ENCODE measurements around the gene SCN9A.

SCN9A gene

DNA sequence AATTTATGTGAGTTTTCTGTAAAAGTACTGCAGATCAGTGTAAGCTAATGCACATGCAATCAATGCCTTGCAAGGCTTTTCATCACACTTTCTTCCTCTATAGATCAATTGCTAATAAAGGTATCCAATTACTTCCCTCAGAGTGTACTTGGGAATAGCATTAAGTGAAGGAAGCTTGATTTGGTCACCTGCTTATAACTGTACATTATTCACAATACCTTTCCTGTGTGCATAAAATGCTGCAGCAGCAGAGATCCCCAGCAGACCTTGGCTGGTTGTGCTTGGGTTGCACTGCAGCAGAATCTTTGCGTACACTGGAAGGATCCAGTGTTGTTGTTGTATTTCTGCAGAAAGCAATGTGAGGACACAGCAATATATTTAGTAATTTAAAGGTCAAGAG lies 18.5 kb upstream of the SCN9A start:
- Histone ChIP-seq H3K79me1 (ENCODE audit: low read depth, low read length) (no peaks in the 10 kb centered on the region), H3K4me1 (ENCODE audit: control insufficient read depth in 2 of 2, insufficient read depth in 1 of 2, low read depth in 1 of 2, low read length in 2 of 2) (no peaks in the 10 kb centered on the region), H2AK5ac (ENCODE audit: low read depth, low read length) (no peak overlapping the region), H3K4ac (ENCODE audit: low read length) (no peak overlapping the region), H3K23ac (ENCODE audit: low read depth, low read length, poor library complexity) (no peak overlapping the region), H2BK120ac (ENCODE audit: low read depth, low read length) (no peak overlapping the region), H3K36me3 (replicated peaks in 1 of 2; ENCODE audit: control insufficient read depth in 2 of 2, insufficient read depth in 2 of 2, low read length in 2 of 2) (no peaks in the 10 kb centered on the region), H3K14ac (ENCODE audit: low read length) (no peak overlapping the region), H3K4me2 (ENCODE audit: insufficient read depth, low read length, poor library complexity, severe bottlenecking) (no peak overlapping the region), H3K9ac (ENCODE audit: low read depth, low read length, poor library complexity) (no peak overlapping the region), H4K8ac (ENCODE audit: low read depth, low read length) (no peak overlapping the region), H2BK5ac (ENCODE audit: low read length) (no peak overlapping the region), H4K91ac (ENCODE audit: low read depth, low read length, poor library complexity) (no peak overlapping the region), H3K27me3 (ENCODE audit: control insufficient read depth in 3 of 3, insufficient read depth in 3 of 3, low read depth in 1 of 3, low read length in 3 of 3) (no peaks in the 10 kb centered on the region), H2AFZ (ENCODE audit: low read length) (no peak overlapping the region), H3K4me3 (ENCODE audit: low read length in 2 of 2) (no peak overlapping the region), H3K18ac (ENCODE audit: low read length) (no peak overlapping the region), H3K27ac (replicated peaks; ENCODE audit: low read length) (no peak overlapping the region), H3K9me3 (replicated peaks in 1 of 2; ENCODE audit: control insufficient read depth in 2 of 2, insufficient read depth in 1 of 2, low read depth in 1 of 2, low read length in 2 of 2) (no peaks in the 10 kb centered on the region), H2BK15ac (ENCODE audit: low read length) (no peak overlapping the region), H2BK12ac (ENCODE audit: low read length) (no peak overlapping the region)
- DNase-seq (ENCODE audit: low spot score) = no peak
- WGBS, 2 donors (ENCODE audit: extremely low coverage in 2 of 2, insufficient read length in 2 of 2, insufficient replicate concordance in 1 of 2) = no CpG with 5 or more reads among the region's 1 CpG

DNA sequence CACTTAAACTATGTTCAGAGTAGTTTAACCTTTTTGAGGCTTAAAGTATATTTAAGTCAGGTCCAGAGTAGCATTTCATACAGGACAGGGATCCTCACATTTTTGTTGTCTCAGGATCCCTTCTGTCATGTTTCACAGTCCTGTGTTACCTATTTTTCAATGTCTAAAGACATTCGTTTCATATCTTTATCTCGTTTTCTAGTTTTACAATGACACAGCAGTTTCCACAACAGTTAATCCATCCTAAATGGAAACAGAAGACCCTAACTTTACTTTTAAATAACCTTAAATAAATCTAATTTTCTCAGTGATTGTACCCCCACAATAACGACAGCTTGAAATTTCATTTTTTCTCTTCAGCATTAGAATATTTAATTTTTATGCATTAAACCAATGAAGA lies 17.3 kb upstream of the SCN9A start:
- Histone ChIP-seq H3K4me3 (ENCODE audit: low read length in 2 of 2) (no peak overlapping the region), H2BK120ac (ENCODE audit: low read depth, low read length) (no peak overlapping the region), H3K9ac (ENCODE audit: low read depth, low read length, poor library complexity) (no peak overlapping the region), H2AK5ac (ENCODE audit: low read depth, low read length) (no peak overlapping the region), H3K36me3 (replicated peaks in 1 of 2; ENCODE audit: control insufficient read depth in 2 of 2, insufficient read depth in 2 of 2, low read length in 2 of 2) (no peaks in the 10 kb centered on the region), H3K14ac (ENCODE audit: low read length) (no peak overlapping the region), H3K4ac (ENCODE audit: low read length) (no peak overlapping the region), H4K91ac (ENCODE audit: low read depth, low read length, poor library complexity) (no peak overlapping the region), H3K23ac (ENCODE audit: low read depth, low read length, poor library complexity) (no peak overlapping the region), H3K4me2 (ENCODE audit: insufficient read depth, low read length, poor library complexity, severe bottlenecking) (no peak overlapping the region), H3K9me3 (replicated peaks in 1 of 2; ENCODE audit: control insufficient read depth in 2 of 2, insufficient read depth in 1 of 2, low read depth in 1 of 2, low read length in 2 of 2) (no peaks in the 10 kb centered on the region), H3K79me1 (ENCODE audit: low read depth, low read length) (no peaks in the 10 kb centered on the region), H2BK5ac (ENCODE audit: low read length) (no peak overlapping the region), H3K4me1 (ENCODE audit: control insufficient read depth in 2 of 2, insufficient read depth in 1 of 2, low read depth in 1 of 2, low read length in 2 of 2) (peaks cover 0 to 2% of the 10 kb centered on the region in 2 donors), H3K18ac (ENCODE audit: low read length) (no peak overlapping the region), H2BK15ac (ENCODE audit: low read length) (no peak overlapping the region), H3K27ac (replicated peaks; ENCODE audit: low read length) (no peak overlapping the region), H3K27me3 (ENCODE audit: control insufficient read depth in 3 of 3, insufficient read depth in 3 of 3, low read depth in 1 of 3, low read length in 3 of 3) (no peaks in the 10 kb centered on the region), H2BK12ac (ENCODE audit: low read length) (no peak overlapping the region), H4K8ac (ENCODE audit: low read depth, low read length) (no peak overlapping the region), H2AFZ (ENCODE audit: low read length) (no peak overlapping the region)
- 100% methylated on average over 1 of the region's 3 CpGs; no CpG with 5 or more reads in 1 of the 2 donors for WGBS, 2 donors (ENCODE audit: extremely low coverage in 2 of 2, insufficient read length in 2 of 2, insufficient replicate concordance in 1 of 2)
- DNase-seq (ENCODE audit: low spot score) = no peak

DNA sequence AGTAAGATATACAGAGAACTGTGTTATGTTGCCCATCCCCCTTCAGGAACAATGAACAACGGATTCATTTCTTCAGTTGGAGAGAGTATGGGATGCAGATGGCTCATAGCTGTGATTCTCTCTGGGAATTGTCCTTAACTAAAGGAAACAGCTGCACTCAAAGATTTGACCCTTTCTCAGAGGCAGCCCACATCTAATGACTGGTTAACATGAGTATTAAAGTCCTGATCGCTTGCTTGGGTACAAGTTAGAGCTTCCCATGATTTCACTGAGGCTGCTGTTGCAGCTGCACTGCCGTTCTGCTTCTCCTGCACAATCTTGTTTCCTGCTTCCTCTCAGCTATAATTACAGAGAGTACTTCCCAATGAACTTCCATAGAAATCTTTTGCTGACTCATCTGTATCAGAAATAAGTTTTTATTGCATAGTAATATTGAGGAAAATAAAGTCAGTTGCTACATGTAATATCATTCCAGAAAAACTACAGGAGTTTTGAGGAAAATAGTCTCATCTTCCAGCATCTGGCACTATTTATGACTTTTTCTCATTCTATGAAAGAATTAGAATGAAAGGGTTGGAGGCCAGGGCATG lies 12.8 kb upstream of the SCN9A start:
- no peak overlapping the region for H4K91ac ChIP-seq (ENCODE audit: low read depth, low read length, poor library complexity)
- no peak overlapping the region for H3K14ac ChIP-seq (ENCODE audit: low read length)
- H3K18ac ChIP-seq (ENCODE audit: low read length) = no peak overlapping the region
- no peak overlapping the region for H2AK5ac ChIP-seq (ENCODE audit: low read depth, low read length)
- no peak overlapping the region for H3K23ac ChIP-seq (ENCODE audit: low read depth, low read length, poor library complexity)
- H3K4me3 ChIP-seq (ENCODE audit: low read length in 2 of 2) = no peak overlapping the region
- H2BK5ac ChIP-seq (ENCODE audit: low read length) = no peak overlapping the region
- no peak overlapping the region for H3K4me2 ChIP-seq (ENCODE audit: insufficient read depth, low read length, poor library complexity, severe bottlenecking)
- no peak overlapping the region for H2BK12ac ChIP-seq (ENCODE audit: low read length)
- no peaks in the 10 kb centered on the region for H3K9me3 ChIP-seq (replicated peaks in 1 of 2; ENCODE audit: control insufficient read depth in 2 of 2, insufficient read depth in 1 of 2, low read depth in 1 of 2, low read length in 2 of 2)
- no CpG with 5 or more reads among the region's 3 CpGs for WGBS, 2 donors (ENCODE audit: extremely low coverage in 2 of 2, insufficient read length in 2 of 2, insufficient replicate concordance in 1 of 2)
- H3K4ac ChIP-seq (ENCODE audit: low read length) = no peak overlapping the region
- no peak overlapping the region for H2BK15ac ChIP-seq (ENCODE audit: low read length)
- no peak for DNase-seq (ENCODE audit: low spot score)
- H3K4me1 ChIP-seq (ENCODE audit: control insufficient read depth in 2 of 2, insufficient read depth in 1 of 2, low read depth in 1 of 2, low read length in 2 of 2) = peaks cover 0 to 2% of the 10 kb centered on the region in 2 donors
- no peaks in the 10 kb centered on the region for H3K79me1 ChIP-seq (ENCODE audit: low read depth, low read length)
- H3K36me3 ChIP-seq (replicated peaks in 1 of 2; ENCODE audit: control insufficient read depth in 2 of 2, insufficient read depth in 2 of 2, low read length in 2 of 2) = no peaks in the 10 kb centered on the region
- H3K27ac ChIP-seq (replicated peaks; ENCODE audit: low read length) = no peak overlapping the region
- no peak overlapping the region for H3K9ac ChIP-seq (ENCODE audit: low read depth, low read length, poor library complexity)
- peak overlapping the region; percentile 81 for H2AFZ ChIP-seq (ENCODE audit: low read length)
- no peaks in the 10 kb centered on the region for H3K27me3 ChIP-seq (ENCODE audit: control insufficient read depth in 3 of 3, insufficient read depth in 3 of 3, low read depth in 1 of 3, low read length in 3 of 3)
- no peak overlapping the region for H4K8ac ChIP-seq (ENCODE audit: low read depth, low read length)
- no peak overlapping the region for H2BK120ac ChIP-seq (ENCODE audit: low read depth, low read length)

DNA sequence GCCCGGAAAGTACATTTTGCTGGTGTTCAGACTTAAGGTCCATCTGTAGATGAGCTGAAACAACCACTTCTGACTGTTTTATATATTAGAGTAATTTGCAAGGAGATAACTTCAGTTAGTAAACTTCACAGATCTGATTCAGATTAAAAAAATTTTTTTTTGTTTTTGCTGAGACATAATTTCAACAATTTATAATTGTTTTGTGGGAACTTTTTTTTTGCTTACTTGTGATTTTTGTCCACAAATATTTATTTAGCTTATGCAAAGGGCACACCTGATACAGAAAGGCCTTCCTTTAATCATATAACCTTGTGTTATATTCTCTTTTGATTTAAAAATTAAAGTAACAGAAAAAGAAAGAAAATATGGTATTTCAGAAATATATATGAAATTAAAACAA lies 9.6 kb upstream of the SCN9A start:
- WGBS, 2 donors (ENCODE audit: extremely low coverage in 2 of 2, insufficient read length in 2 of 2, insufficient replicate concordance in 1 of 2) = no CpG with 5 or more reads among the region's 1 CpG
- Histone ChIP-seq H3K27ac (replicated peaks; ENCODE audit: low read length) (no peak overlapping the region), H3K27me3 (ENCODE audit: control insufficient read depth in 3 of 3, insufficient read depth in 3 of 3, low read depth in 1 of 3, low read length in 3 of 3) (no peaks in the 10 kb centered on the region), H2AK5ac (ENCODE audit: low read depth, low read length) (no peak overlapping the region), H4K91ac (ENCODE audit: low read depth, low read length, poor library complexity) (no peak overlapping the region), H2AFZ (ENCODE audit: low read length) (no peak overlapping the region), H3K79me1 (ENCODE audit: low read depth, low read length) (no peaks in the 10 kb centered on the region), H2BK15ac (ENCODE audit: low read length) (no peak overlapping the region), H3K9me3 (replicated peaks in 1 of 2; ENCODE audit: control insufficient read depth in 2 of 2, insufficient read depth in 1 of 2, low read depth in 1 of 2, low read length in 2 of 2) (no peaks in the 10 kb centered on the region), H2BK5ac (ENCODE audit: low read length) (no peak overlapping the region), H3K4ac (ENCODE audit: low read length) (no peak overlapping the region), H3K9ac (ENCODE audit: low read depth, low read length, poor library complexity) (no peak overlapping the region), H3K36me3 (replicated peaks in 1 of 2; ENCODE audit: control insufficient read depth in 2 of 2, insufficient read depth in 2 of 2, low read length in 2 of 2) (no peaks in the 10 kb centered on the region), H3K18ac (ENCODE audit: low read length) (no peak overlapping the region), H2BK120ac (ENCODE audit: low read depth, low read length) (no peak overlapping the region), H2BK12ac (ENCODE audit: low read length) (no peak overlapping the region), H3K14ac (ENCODE audit: low read length) (no peak overlapping the region), H3K4me3 (ENCODE audit: low read length in 2 of 2) (no peak overlapping the region), H3K4me2 (ENCODE audit: insufficient read depth, low read length, poor library complexity, severe bottlenecking) (no peak overlapping the region), H4K8ac (ENCODE audit: low read depth, low read length) (no peak overlapping the region), H3K23ac (ENCODE audit: low read depth, low read length, poor library complexity) (no peak overlapping the region), H3K4me1 (ENCODE audit: control insufficient read depth in 2 of 2, insufficient read depth in 1 of 2, low read depth in 1 of 2, low read length in 2 of 2) (peaks cover 0 to 2% of the 10 kb centered on the region in 2 donors)
- DNase-seq (ENCODE audit: low spot score) = no peak

Measured in neuronal stem cell (in vitro differentiated cells).